Trophoblast cell (in vitro differentiated cells and primary cell): ENCODE data around the gene BRD9.
A peak's percentile ranks its signal among the peaks of the same experiment; 100 is the strongest.

ENCODE experiments used
- DNase-seq, 2 donors: peaks; one replicate each; pipeline ENCODE4 v3.0.0-alpha.2; 2016
- H2AFZ ChIP-seq: 2 replicates; pipeline ENCODE4 v1.6.1; 2013; ENCODE audit warnings: low read length, moderate library complexity, mild to moderate bottlenecking; ENCODE audit not compliant: insufficient read depth, poor library complexity
- H2AK5ac ChIP-seq: 2 replicates; pipeline ENCODE4 v1.6.1; 2013; ENCODE audit warnings: mild to moderate bottlenecking, low read length
- H2BK120ac ChIP-seq: 2 replicates; pipeline ENCODE4 v1.6.1; 2013; ENCODE audit warnings: low read length, mild to moderate bottlenecking, moderate library complexity; ENCODE audit not compliant: insufficient read depth, poor library complexity
- H2BK12ac ChIP-seq: 2 replicates; pipeline ENCODE4 v1.6.1; 2013; ENCODE audit warnings: mild to moderate bottlenecking, low read length, moderate library complexity
- H2BK5ac ChIP-seq: 2 replicates; pipeline ENCODE4 v1.6.1; 2013; ENCODE audit warnings: low read length, low read depth, moderate library complexity, mild to moderate bottlenecking; ENCODE audit not compliant: poor library complexity
- H3K14ac ChIP-seq: 2 replicates; pipeline ENCODE4 v1.6.1; 2013; ENCODE audit warnings: mild to moderate bottlenecking, low read length
- H3K18ac ChIP-seq: 2 replicates; pipeline ENCODE4 v1.6.1; 2013; ENCODE audit warnings: mild to moderate bottlenecking, low read length
- H3K23ac ChIP-seq: 2 replicates; pipeline ENCODE4 v1.6.1; 2013; ENCODE audit warnings: low read length
- H3K27ac ChIP-seq: 2 replicates; pipeline ENCODE4 v1.5.1; 2013; ENCODE audit warnings: low read depth, mild to moderate bottlenecking, inconsistent platforms, low read length, moderate library complexity
- H3K27me3 ChIP-seq: 2 replicates; pipeline ENCODE4 v1.6.1; 2013; ENCODE audit warnings: inconsistent platforms, mild to moderate bottlenecking, low read length, moderate library complexity; ENCODE audit not compliant: insufficient read depth
- H3K36me3 ChIP-seq, 2 experiments: 1 replicate in 1 of 2; 2 replicates in 1 of 2; pipeline ENCODE4 v1.6.1; 2013; ENCODE audit warnings: low read length in 2 of 2, mild to moderate bottlenecking in 2 of 2, moderate library complexity in 1 of 2; ENCODE audit not compliant: insufficient read depth in 2 of 2, control insufficient read depth in 1 of 2
- H3K4ac ChIP-seq: 2 replicates; pipeline ENCODE4 v1.6.1; 2013; ENCODE audit warnings: low read depth, mild to moderate bottlenecking, low read length, moderate library complexity
- H3K4me1 ChIP-seq, 2 experiments: 1 replicate in 1 of 2; 2 replicates in 1 of 2; pipeline ENCODE4 v1.6.1; 2013; ENCODE audit warnings: low read length in 2 of 2, mild to moderate bottlenecking in 2 of 2, moderate library complexity in 1 of 2; ENCODE audit not compliant: insufficient read depth in 2 of 2, control insufficient read depth in 1 of 2
- H3K4me2 ChIP-seq: 2 replicates; pipeline ENCODE4 v1.6.1; 2013; ENCODE audit warnings: inconsistent platforms, mild to moderate bottlenecking, low read length, moderate library complexity
- H3K4me3 ChIP-seq: 2 replicates; pipeline ENCODE4 v1.5.1; 2013; ENCODE audit warnings: mild to moderate bottlenecking, low read depth, low read length, inconsistent platforms
- H3K79me1 ChIP-seq: one replicate; pipeline ENCODE4 v1.6.1; 2013; ENCODE audit warnings: low read length
- H3K79me2 ChIP-seq: 2 replicates; pipeline ENCODE4 v1.6.1; 2013; ENCODE audit warnings: low read length, mild to moderate bottlenecking; ENCODE audit not compliant: control insufficient read depth, insufficient read depth, poor library complexity
- H3K9ac ChIP-seq: 2 replicates; pipeline ENCODE4 v1.6.1; 2013; ENCODE audit warnings: mild to moderate bottlenecking, low read length
- H3K9me3 ChIP-seq: 2 replicates; pipeline ENCODE4 v1.6.1; 2013; ENCODE audit warnings: low read depth, mild to moderate bottlenecking, control low read depth, inconsistent platforms, low read length; ENCODE audit not compliant: insufficient read depth
- H4K12ac ChIP-seq: 2 replicates; pipeline ENCODE4 v1.6.1; 2013; ENCODE audit warnings: low read depth, mild to moderate bottlenecking, low read length, moderate library complexity
- H4K8ac ChIP-seq: 2 replicates; pipeline ENCODE4 v1.6.1; 2013; ENCODE audit warnings: low read depth, mild to moderate bottlenecking, low read length, moderate library complexity
- H4K91ac ChIP-seq: one replicate; pipeline ENCODE4 v1.6.1; 2013; ENCODE audit warnings: low read depth, mild to moderate bottlenecking, low read length, moderate library complexity
- WGBS: extraction: QIAGEN DNeasy Blood & Tissue Kit; methylation state at CpG from one replicate; pipeline ENCODE4 v1.1.7; 2013; ENCODE audit warnings: missing lambda C conversion rate; ENCODE audit not compliant: insufficient read length, insufficient coverage; ENCODE audit errors: extremely low coverage; 5-methylcytosine and 5-hydroxymethylcytosine counted together

BRD9 gene

DNA sequence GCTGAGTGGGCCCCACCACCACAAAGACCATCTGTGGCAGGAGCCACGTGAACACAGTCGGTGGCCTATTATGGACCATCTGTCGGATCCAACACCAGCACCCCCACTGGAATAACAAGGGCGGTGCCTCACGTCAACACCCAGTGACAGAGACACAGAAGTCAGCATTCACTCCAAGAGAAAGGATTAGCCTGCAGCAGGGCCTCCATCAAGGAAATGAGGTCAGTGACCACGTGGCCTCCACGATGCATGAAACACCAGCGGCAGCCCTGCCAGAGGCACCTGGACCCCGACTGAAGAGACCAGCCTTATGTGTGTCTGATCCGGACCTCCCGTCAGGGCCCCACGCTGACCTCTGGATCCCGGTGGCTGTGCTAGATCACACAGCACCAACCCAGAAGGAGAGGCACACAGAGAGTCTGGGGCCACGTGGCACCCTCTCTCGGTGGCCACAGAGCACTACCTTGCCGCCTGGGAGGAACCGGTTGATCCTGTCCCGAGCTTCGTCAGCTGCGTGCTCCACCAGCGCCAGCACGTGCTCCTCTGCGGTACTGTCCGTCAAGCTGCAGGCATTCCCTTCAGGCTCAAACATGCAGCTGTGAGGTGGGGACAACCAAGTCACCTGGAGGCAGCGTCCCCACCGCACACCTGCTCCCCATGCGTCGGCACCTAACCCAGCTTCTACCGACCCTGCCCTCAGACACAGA is 9.0 kb downstream of the BRD9 start:
- H3K14ac ChIP-seq = no peak overlapping the region
- no peak overlapping the region for H4K12ac ChIP-seq
- H2AFZ ChIP-seq = no peak overlapping the region
- no peaks in the 10 kb centered on the region for H3K79me1 ChIP-seq
- H4K91ac ChIP-seq = no peak overlapping the region
- no peak for DNase-seq
- H3K4me2 ChIP-seq = no peak overlapping the region
- no peak overlapping the region for H3K27ac ChIP-seq
- no peaks in the 10 kb centered on the region for H3K9me3 ChIP-seq
- no peak overlapping the region for H2BK12ac ChIP-seq
- H3K9ac ChIP-seq = no peak overlapping the region
- no peak overlapping the region for H3K4ac ChIP-seq
- no peak overlapping the region for H2BK5ac ChIP-seq
- WGBS = no CpG with 5 or more reads among the region's 29 CpGs
- no peak overlapping the region for H3K4me3 ChIP-seq
- no peak overlapping the region for H4K8ac ChIP-seq
- H3K27me3 ChIP-seq = no peaks in the 10 kb centered on the region
- H2BK120ac ChIP-seq = no peak overlapping the region
- H3K23ac ChIP-seq = no peak overlapping the region
- peaks cover 68 to 77% of the 10 kb centered on the region in 2 experiments for H3K36me3 ChIP-seq
- no peak overlapping the region for H2AK5ac ChIP-seq
- H3K18ac ChIP-seq = no peak overlapping the region
- H3K79me2 ChIP-seq = no peaks in the 10 kb centered on the region
- H3K4me1 ChIP-seq = no peaks in the 10 kb centered on the region

DNA sequence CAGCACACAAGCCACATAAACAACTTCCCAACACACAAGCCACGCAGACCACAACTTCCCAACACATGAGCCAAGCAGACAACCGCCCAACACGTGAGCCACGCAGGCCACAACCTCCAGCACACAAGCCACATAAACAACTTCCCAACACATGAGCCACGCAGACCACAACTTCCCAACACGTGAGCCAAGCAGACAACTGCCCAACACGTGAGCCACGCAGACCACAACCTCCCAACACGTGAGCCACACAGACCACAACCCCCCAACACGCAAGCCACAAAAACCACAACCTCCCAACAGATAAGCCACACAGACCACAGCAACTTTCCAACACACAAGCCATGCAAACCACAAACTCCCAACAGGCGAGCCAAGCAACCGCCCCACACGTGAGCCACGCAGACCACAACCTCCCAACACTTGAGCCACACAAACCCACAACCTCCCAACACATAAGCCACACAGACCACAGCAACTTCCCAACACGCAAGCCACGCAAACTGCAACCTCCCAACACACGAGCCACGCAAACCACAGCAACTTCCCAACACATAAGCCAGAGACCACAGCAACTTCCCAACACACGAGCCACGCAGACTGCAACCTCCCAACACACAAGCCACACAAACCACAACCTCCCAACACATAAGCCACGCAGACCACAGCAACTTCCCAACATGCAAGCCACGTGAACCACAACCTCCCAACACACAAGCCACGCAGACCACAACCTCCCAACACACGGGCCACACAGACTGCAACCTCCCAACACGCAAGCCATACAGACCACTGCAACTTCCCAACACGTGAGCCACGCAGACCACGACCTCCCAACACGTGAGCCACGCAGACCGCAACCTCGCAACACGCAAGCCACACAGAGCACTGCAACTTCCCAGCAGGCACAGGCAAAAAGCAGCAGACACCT is 10.1 kb downstream of the BRD9 start:
- Histone ChIP-seq H2BK120ac (no peak overlapping the region), H3K4ac (no peak overlapping the region), H3K79me2 (no peaks in the 10 kb centered on the region), H3K9me3 (peaks cover 3% of the 10 kb centered on the region), H4K8ac (no peak overlapping the region), H4K12ac (no peak overlapping the region), H2BK12ac (no peak overlapping the region), H3K9ac (no peak overlapping the region), H2AFZ (no peak overlapping the region), H3K36me3 (peaks cover 72 to 76% of the 10 kb centered on the region in 2 experiments), H3K23ac (no peak overlapping the region), H3K4me1 (no peaks in the 10 kb centered on the region), H2AK5ac (no peak overlapping the region), H4K91ac (no peak overlapping the region), H2BK5ac (no peak overlapping the region), H3K27me3 (no peaks in the 10 kb centered on the region), H3K27ac (no peak overlapping the region), H3K14ac (no peak overlapping the region), H3K4me3 (no peak overlapping the region), H3K79me1 (no peaks in the 10 kb centered on the region), H3K18ac (peak overlapping the region; percentile 11), H3K4me2 (no peak overlapping the region)
- WGBS = no CpG with 5 or more reads among the region's 33 CpGs
- no peak for DNase-seq

DNA sequence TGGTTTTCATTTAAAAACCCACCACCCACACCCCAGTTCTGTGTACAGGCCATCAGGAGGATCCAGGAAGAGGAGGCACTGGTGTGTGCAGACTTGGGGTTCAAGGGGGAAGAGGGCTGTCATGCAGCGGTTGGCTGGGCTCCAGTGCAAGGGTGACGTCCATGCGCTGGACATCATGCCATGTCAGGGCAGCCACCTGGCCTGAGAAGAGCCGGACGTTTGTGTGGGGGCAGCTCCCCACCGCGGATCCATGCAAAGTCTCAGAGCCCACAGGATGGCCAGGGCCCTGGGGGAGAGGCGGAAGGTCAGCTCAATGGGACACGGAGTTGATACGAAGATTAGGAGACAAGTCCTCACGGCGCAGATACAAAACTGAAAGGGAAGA is 11.1 kb downstream of the BRD9 start:
- H3K4me1 ChIP-seq = no peaks in the 10 kb centered on the region
- H3K9me3 ChIP-seq = peaks cover 3% of the 10 kb centered on the region
- H3K27ac ChIP-seq = no peak overlapping the region
- no CpG with 5 or more reads among the region's 12 CpGs for WGBS
- H3K4ac ChIP-seq = no peak overlapping the region
- no peak overlapping the region for H4K12ac ChIP-seq
- no peak overlapping the region for H3K4me2 ChIP-seq
- no peak for DNase-seq
- H3K79me2 ChIP-seq = no peaks in the 10 kb centered on the region
- H3K18ac ChIP-seq = no peak overlapping the region
- no peak overlapping the region for H3K9ac ChIP-seq
- no peak overlapping the region for H4K91ac ChIP-seq
- H3K27me3 ChIP-seq = no peaks in the 10 kb centered on the region
- no peak overlapping the region for H3K23ac ChIP-seq
- H2BK120ac ChIP-seq = no peak overlapping the region
- no peak overlapping the region for H2AK5ac ChIP-seq
- H3K79me1 ChIP-seq = no peaks in the 10 kb centered on the region
- no peak overlapping the region for H2AFZ ChIP-seq
- H4K8ac ChIP-seq = no peak overlapping the region
- H3K4me3 ChIP-seq = no peak overlapping the region
- H3K36me3 ChIP-seq = peaks cover 71 to 76% of the 10 kb centered on the region in 2 experiments
- no peak overlapping the region for H2BK12ac ChIP-seq
- H3K14ac ChIP-seq = no peak overlapping the region
- H2BK5ac ChIP-seq = no peak overlapping the region

DNA sequence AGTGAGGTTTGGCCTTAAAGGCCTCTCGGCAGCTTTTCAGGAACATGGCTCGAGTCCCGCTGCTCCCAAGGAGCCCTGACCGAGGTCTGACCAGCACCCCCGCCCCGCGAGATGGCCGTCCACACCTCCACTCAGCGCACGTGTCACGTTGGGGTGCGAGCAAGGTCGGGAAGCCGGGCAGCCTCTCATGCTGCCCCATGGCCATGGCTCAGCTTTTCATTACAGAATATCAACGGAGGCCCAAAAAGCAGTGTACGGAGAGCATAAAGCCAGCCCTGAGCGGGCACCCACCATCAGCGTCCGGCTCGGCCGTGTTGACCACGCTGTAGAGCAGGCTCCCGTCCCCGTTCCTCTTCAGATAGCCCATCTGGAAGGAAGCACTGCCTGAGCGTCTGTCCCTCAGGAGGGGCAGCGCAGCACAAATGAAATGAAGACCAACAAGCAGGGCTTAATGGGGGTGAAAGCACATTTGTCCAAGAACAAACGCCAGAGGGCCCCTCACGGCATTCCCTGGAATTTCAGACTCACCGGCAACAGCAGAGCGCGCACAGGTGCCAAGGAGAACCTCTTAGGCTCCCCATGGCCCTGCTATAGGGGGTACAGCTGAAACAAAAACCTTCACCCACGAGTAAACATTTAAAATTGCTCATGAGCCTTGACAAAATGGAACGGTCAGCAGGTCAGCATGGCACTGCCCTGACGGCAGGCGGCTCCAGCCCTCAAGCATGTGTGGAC is 11.6 kb downstream of the BRD9 start:
- no CpG with 5 or more reads among the region's 35 CpGs for WGBS
- Histone ChIP-seq H3K9me3 (peaks cover 3% of the 10 kb centered on the region), H4K91ac (no peak overlapping the region), H2AFZ (no peak overlapping the region), H2BK5ac (no peak overlapping the region), H2BK12ac (no peak overlapping the region), H2AK5ac (no peak overlapping the region), H3K4me1 (no peaks in the 10 kb centered on the region), H4K8ac (no peak overlapping the region), H3K27ac (no peak overlapping the region), H3K79me2 (no peaks in the 10 kb centered on the region), H3K4me3 (no peak overlapping the region), H3K4ac (no peak overlapping the region), H3K18ac (no peak overlapping the region), H3K14ac (no peak overlapping the region), H3K79me1 (no peaks in the 10 kb centered on the region), H3K4me2 (no peak overlapping the region), H3K36me3 (peaks cover 69 to 75% of the 10 kb centered on the region in 2 experiments), H4K12ac (no peak overlapping the region), H2BK120ac (no peak overlapping the region), H3K23ac (no peak overlapping the region), H3K9ac (no peak overlapping the region), H3K27me3 (no peaks in the 10 kb centered on the region)
- DNase-seq = no peak
